Inflammatory macrophage treated with lipopolysaccharide for 4 hours (primary cell): ENCODE measurements around the gene TMEM54.

Source experiments
- DNase-seq: peaks from one replicate; pipeline ENCODE4 v3.0.0-alpha.2; 2020

The TMEM54 gene

GRCh38 chr1:32900956-32901822, at the start of gene TMEM54:
Gene TMEM54, minus strand, starts transcription at chr1:32901389. Its CDS starts 151 bp downstream, at chr1:32901238.
- DNase-seq = no peak

- no peak for DNase-seq
Observed at GRCh38 chr1:32949519-32949918, 48.3 kb upstream of the TMEM54 start.

GRCh38 chr1:32948905-32949304, 47.7 kb upstream of the TMEM54 start:
- no peak for DNase-seq

- no peak for DNase-seq
Observed at GRCh38 chr1:32948390-32948722, 47.2 kb upstream of the TMEM54 start.

GRCh38 chr1:32947669-32948389, 46.6 kb upstream of the TMEM54 start:
- DNase-seq = no peak

GRCh38 chr1:32946413-32946812, 45.2 kb upstream of the TMEM54 start:
- DNase-seq = no peak

- no peak for DNase-seq
Observed at GRCh38 chr1:32944180-32944579, 43.0 kb upstream of the TMEM54 start.

GRCh38 chr1:32939655-32940371, 38.6 kb upstream of the TMEM54 start:
- DNase-seq = peak; percentile 92

- no peak for DNase-seq
Observed at GRCh38 chr1:32937061-32937460, 35.9 kb upstream of the TMEM54 start.

GRCh38 chr1:32934535-32934934, 33.3 kb upstream of the TMEM54 start:
- no peak for DNase-seq

- no peak for DNase-seq
Observed at GRCh38 chr1:32933742-32934322, 32.6 kb upstream of the TMEM54 start.

GRCh38 chr1:32931760-32932159, 30.6 kb upstream of the TMEM54 start:
- DNase-seq = no peak

GRCh38 chr1:32929366-32929765, 28.2 kb upstream of the TMEM54 start:
- no peak for DNase-seq

- DNase-seq = no peak
Observed at GRCh38 chr1:32928715-32929114, 27.5 kb upstream of the TMEM54 start.

- no peak for DNase-seq
Observed at GRCh38 chr1:32928285-32928684, 27.1 kb upstream of the TMEM54 start.

GRCh38 chr1:32927441-32927840, 26.3 kb upstream of the TMEM54 start:
- no peak for DNase-seq

- DNase-seq = no peak
Observed at GRCh38 chr1:32926562-32926961, 25.4 kb upstream of the TMEM54 start.

GRCh38 chr1:32925403-32926162, 24.4 kb upstream of the TMEM54 start:
- DNase-seq = no peak

- no peak for DNase-seq
Observed at GRCh38 chr1:32924881-32925344, 23.7 kb upstream of the TMEM54 start.

- DNase-seq = no peak
Observed at GRCh38 chr1:32920833-32921232, 19.6 kb upstream of the TMEM54 start.

GRCh38 chr1:32919811-32920733, 18.9 kb upstream of the TMEM54 start:
- peak; percentile 49 for DNase-seq
